Measurements from ENCODE around the gene EGR2.
"Not testable (repeated sequence)": the region's sequence is repeated elsewhere in the genome, so short reads cannot be mapped to it uniquely, and the experiment has no call there.

Gene EGR2

GRCh38 chr10:62801871-62802270 is 14.3 kb downstream of the EGR2 start:
- DNase-seq (ENCODE audit: low read depth, low spot score), result no peak
- no peak overlapping the region for H3K27ac ChIP-seq

GRCh38 chr10:62796896-62797295 is 19.3 kb downstream of the EGR2 start:
- DNase-seq (ENCODE audit: low read depth, low spot score), result no peak
- H3K27ac ChIP-seq, result no peak overlapping the region

GRCh38 chr10:62795762-62796161 is 20.4 kb downstream of the EGR2 start:
- no peak for DNase-seq (ENCODE audit: low read depth, low spot score)
- H3K27ac ChIP-seq, result no peak overlapping the region

- no peak overlapping the region for H3K27ac ChIP-seq
- no peak for DNase-seq (ENCODE audit: low read depth, low spot score)
These were observed 21.1 kb downstream of the EGR2 start for GRCh38 chr10:62795100-62795499.

- DNase-seq (ENCODE audit: low read depth, low spot score), result no peak
- no peak overlapping the region for H3K27ac ChIP-seq
These were observed 21.9 kb downstream of the EGR2 start for GRCh38 chr10:62794306-62794705.

GRCh38 chr10:62792261-62792660 is 23.9 kb downstream of the EGR2 start:
- no peak for DNase-seq (ENCODE audit: low read depth, low spot score)
- H3K27ac ChIP-seq, result no peak overlapping the region

GRCh38 chr10:62790571-62790970 is 25.6 kb downstream of the EGR2 start:
- H3K27ac ChIP-seq, result no peak overlapping the region
- DNase-seq (ENCODE audit: low read depth, low spot score), result no peak

- no peak for DNase-seq (ENCODE audit: low read depth, low spot score)
- no peak overlapping the region for H3K27ac ChIP-seq
These were observed 26.1 kb downstream of the EGR2 start for GRCh38 chr10:62790019-62790555.

- no peak for DNase-seq (ENCODE audit: low read depth, low spot score)
- H3K27ac ChIP-seq, result no peak overlapping the region
These were observed 27.2 kb downstream of the EGR2 start for GRCh38 chr10:62788861-62789467.

GRCh38 chr10:62788285-62788684 is 27.9 kb downstream of the EGR2 start:
- not testable (repeated sequence) for H3K27ac ChIP-seq; DNase-seq (ENCODE audit: low read depth, low spot score)

GRCh38 chr10:62784537-62784936 is 31.6 kb downstream of the EGR2 start:
- not testable (repeated sequence) for H3K27ac ChIP-seq; DNase-seq (ENCODE audit: low read depth, low spot score)

GRCh38 chr10:62779487-62780248 is 36.5 kb downstream of the EGR2 start:
- DNase-seq (ENCODE audit: low read depth, low spot score), result no peak
- H3K27ac ChIP-seq, result no peak overlapping the region

GRCh38 chr10:62778125-62778524 is 38.0 kb downstream of the EGR2 start:
- no peak overlapping the region for H3K27ac ChIP-seq
- DNase-seq (ENCODE audit: low read depth, low spot score), result no peak

- H3K27ac ChIP-seq, result no peak overlapping the region
These were observed 43.8 kb downstream of the EGR2 start for GRCh38 chr10:62772186-62772974.

GRCh38 chr10:62769574-62770242 is 46.5 kb downstream of the EGR2 start:
- DNase-seq (ENCODE audit: low read depth, low spot score), result no peak
- no peak overlapping the region for H3K27ac ChIP-seq

More at GRCh38 chr10:62772186-62772974, 43.8 kb downstream of the EGR2 start:
- no peak for DNase-seq (ENCODE audit: low read depth, low spot score)

- DNase-seq (ENCODE audit: low read depth, low spot score), result no peak
- H3K27ac ChIP-seq, result no peak overlapping the region
These were observed 49.8 kb downstream of the EGR2 start for GRCh38 chr10:62766386-62766785.

- no peak overlapping the region for H3K27ac ChIP-seq
These were observed 50.4 kb downstream of the EGR2 start for GRCh38 chr10:62765726-62766125.

GRCh38 chr10:62764011-62764410 is 52.2 kb downstream of the EGR2 start:
- H3K27ac ChIP-seq, result no peak overlapping the region
- DNase-seq (ENCODE audit: low read depth, low spot score), result no peak

More at GRCh38 chr10:62765726-62766125, 50.4 kb downstream of the EGR2 start:
- DNase-seq (ENCODE audit: low read depth, low spot score), result no peak

- DNase-seq (ENCODE audit: low read depth, low spot score), result no peak
- H3K27ac ChIP-seq, result no peak overlapping the region
These were observed 53.0 kb downstream of the EGR2 start for GRCh38 chr10:62763155-62763554.

Data from epithelial cell of prostate (primary cell).